Vagina (tissue), 2 donors: ENCODE results near the gene ZNF534. TPM values are rescaled to one million over a fixed set of nuclear protein-coding genes. Genes with fewer than 3 reads are reported as not detected.
"Not testable (repeated sequence)": the region's sequence is repeated elsewhere in the genome, so short reads cannot be mapped to it uniquely, and the experiment has no call there.

Experiments
- DNase-seq, 2 donors: peaks; one replicate each; pipeline ENCODE4 v3.0.0-alpha.2; 2017; ENCODE audit errors: extremely low spot score in 2 of 2
- H3K27ac ChIP-seq: fragments of 200-600 bp; sonication (generic); one replicate; pipeline ENCODE4 v1.5.1; 2019
- H3K27me3 ChIP-seq: fragments of 200-600 bp; sonication (generic); one replicate; pipeline ENCODE4 v1.5.1; 2019
- H3K36me3 ChIP-seq, 2 donors: fragments of 200-600 bp; sonication (generic); one replicate each; pipeline ENCODE4 v1.5.1; 2017 to 2019
- H3K4me1 ChIP-seq: fragments of 200-600 bp; sonication (generic); one replicate; pipeline ENCODE4 v1.5.1; 2019
- H3K4me3 ChIP-seq, 2 donors: fragments of 200-600 bp; sonication (generic); 1 replicate in 1 of 2; 2 replicates in 1 of 2; pipeline ENCODE4 v1.5.1; 2016 to 2019
- H3K9me3 ChIP-seq: fragments of 200-600 bp; sonication (generic); one replicate; pipeline ENCODE4 v1.5.1; 2019
- CTCF ChIP-seq, 3 experiments: fragments of 450-650 bp in 2 of 3; fragments of 200-600 bp in 1 of 3; sonication (generic) in 1 of 3; IDR thresholded peaks; one replicate each; pipeline ENCODE4 v1.5.1; 2017 to 2019; ENCODE audit warnings: antibody characterized with exemption in 3 of 3, mild to moderate bottlenecking in 2 of 3, moderate library complexity in 2 of 3
- POLR2A ChIP-seq, 2 donors: fragments of 450-650 bp; IDR thresholded peaks; one replicate each; pipeline ENCODE4 v1.6.1; 2017; ENCODE audit warnings: antibody characterized with exemption in 2 of 2, mild to moderate bottlenecking in 2 of 2, moderate library complexity in 2 of 2
- POLR2AphosphoS5 ChIP-seq, 2 donors: sonication (generic); formaldehyde crosslinking; IDR thresholded peaks; one replicate each; pipeline ENCODE4 v1.9.0; 2017; ENCODE audit warnings: antibody characterized with exemption in 2 of 2, mild to moderate bottlenecking in 2 of 2, low read depth in 1 of 2; ENCODE audit not compliant: insufficient read depth in 1 of 2
- intact Hi-C: fragments of 100-400 bp; cut with DNase I; formaldehyde crosslinking; loops from one replicate; pipeline ENCODE4 v1.15.1; 2023
- total RNA-seq: library from RNA; depleted of rRNA; stranded (reverse); fragments of >200 nt; gene quantifications from one replicate; pipeline ENCODE4 v1.2.3, GENCODE V29; 2016

ZNF534 gene
- total RNA-seq, 1 donor from 2014 or later: not detected

GRCh38 chr19:52464798-52465470 is 36.0 kb downstream of the ZNF534 start:
- Histone ChIP-seq H3K27me3 (no peaks in the 10 kb centered on the region), H3K9me3 (peaks cover 73% of the 10 kb centered on the region), H3K4me3 (no peak overlapping the region), H3K36me3 (peaks cover 0 to 37% of the 10 kb centered on the region in 2 donors), H3K27ac (no peak overlapping the region), H3K4me1 (no peaks in the 10 kb centered on the region)
- intact Hi-C loops: no loop called here
- no peak for DNase-seq
- no peak for TF ChIP-seq POLR2AphosphoS5 (IDR thresholded peaks at IDR 0.05; ENCODE audit: insufficient read depth in 1 of 2, low read depth in 1 of 2)
- no peak for TF ChIP-seq POLR2A (IDR thresholded peaks at IDR 0.05)
- no peak for TF ChIP-seq CTCF (IDR thresholded peaks at IDR 0.05)

- TF ChIP-seq CTCF (IDR thresholded peaks at IDR 0.05) (no peak), POLR2A (IDR thresholded peaks at IDR 0.05) (no peak), POLR2AphosphoS5 (IDR thresholded peaks at IDR 0.05; ENCODE audit: insufficient read depth in 1 of 2, low read depth in 1 of 2) (no peak)
- no peaks in the 10 kb centered on the region for H3K27me3 ChIP-seq
- H3K4me1 ChIP-seq: no peaks in the 10 kb centered on the region
- peaks cover 93% of the 10 kb centered on the region for H3K9me3 ChIP-seq
- intact Hi-C loops: no loop called here
- H3K36me3 ChIP-seq: peaks cover 0 to 22% of the 10 kb centered on the region in 2 donors
- H3K27ac ChIP-seq: no peak overlapping the region
- no peak overlapping the region for H3K4me3 ChIP-seq
- no peak for DNase-seq
Measured at GRCh38 chr19:52473655-52474350, 44.9 kb downstream of the ZNF534 start.

GRCh38 chr19:52474351-52475127 is 45.6 kb downstream of the ZNF534 start:
- intact Hi-C loops: no loop called here
- H3K9me3 ChIP-seq: peaks cover 92% of the 10 kb centered on the region
- H3K4me3 ChIP-seq: no peak overlapping the region

GRCh38 chr19:52484111-52484743 is 55.3 kb downstream of the ZNF534 start:
- intact Hi-C loops, H3K36me3 ChIP-seq, H3K27me3 ChIP-seq, DNase-seq, H3K4me1 ChIP-seq, H3K4me3 ChIP-seq, H3K27ac ChIP-seq: not testable (repeated sequence)
- peaks cover 33% of the 10 kb centered on the region for H3K9me3 ChIP-seq

More at GRCh38 chr19:52474351-52475127, 45.6 kb downstream of the ZNF534 start:
- no peak for DNase-seq
- Histone ChIP-seq H3K27ac (no peak overlapping the region), H3K4me1 (no peaks in the 10 kb centered on the region), H3K27me3 (no peaks in the 10 kb centered on the region), H3K36me3 (peaks cover 0 to 18% of the 10 kb centered on the region in 2 donors)
- TF ChIP-seq POLR2A (IDR thresholded peaks at IDR 0.05) (no peak), POLR2AphosphoS5 (IDR thresholded peaks at IDR 0.05; ENCODE audit: insufficient read depth in 1 of 2, low read depth in 1 of 2) (no peak), CTCF (IDR thresholded peaks at IDR 0.05) (no peak)

- intact Hi-C loops, DNase-seq, H3K27ac ChIP-seq, H3K4me1 ChIP-seq, H3K27me3 ChIP-seq, H3K4me3 ChIP-seq, H3K36me3 ChIP-seq: not testable (repeated sequence)
- H3K9me3 ChIP-seq: peaks cover 27% of the 10 kb centered on the region
Measured at GRCh38 chr19:52485064-52485463, 56.1 kb downstream of the ZNF534 start.

- H3K9me3 ChIP-seq: peaks cover 22% of the 10 kb centered on the region
- not testable (repeated sequence) for DNase-seq, H3K36me3 ChIP-seq
Measured at GRCh38 chr19:52485561-52486240, 56.8 kb downstream of the ZNF534 start.

More at GRCh38 chr19:52485561-52486240, 56.8 kb downstream of the ZNF534 start:
- H3K27me3 ChIP-seq, H3K4me3 ChIP-seq, H3K4me1 ChIP-seq, H3K27ac ChIP-seq, intact Hi-C loops: not testable (repeated sequence)
